Esophagus squamous epithelium (tissue), 4 donors: Measurements from ENCODE around the gene NLK.

Experiments
- CTCF ChIP-seq, 6 experiments: fragments of 450-650 bp in 4 of 6; fragments of 200-600 bp in 2 of 6; sonication (generic) in 2 of 6; IDR thresholded peaks; one replicate each; pipeline ENCODE4 v1.5.1; 2016 to 2019; ENCODE audit warnings: antibody characterized with exemption in 6 of 6, mild to moderate bottlenecking in 4 of 6, moderate library complexity in 4 of 6
- POLR2A ChIP-seq, 4 donors: fragments of 450-650 bp; IDR thresholded peaks; one replicate each; pipeline ENCODE4 v1.6.1; 2017; ENCODE audit warnings: antibody characterized with exemption in 4 of 4, mild to moderate bottlenecking in 4 of 4, moderate library complexity in 3 of 4

GRCh38 chr17:28119560-28119959, 77.1 kb downstream of the NLK start:
- TF ChIP-seq CTCF (IDR thresholded peaks at IDR 0.05) (no peak), POLR2A (IDR thresholded peaks at IDR 0.05) (no peak)
